GM23338 (cell line): ENCODE measurements around the gene C1QTNF8. TPM values are rescaled to one million over a fixed set of nuclear protein-coding genes. Genes with fewer than 3 reads are reported as not detected.

Experiments used
- ATAC-seq: fragments of 200-7000 bp; cut with Tn5 transposase; 3 replicates; pipeline ENCODE4 v1.9.1; 2020
- DNase-seq: peaks from one replicate; pipeline ENCODE4 v3.0.0-alpha.2; 2015; ENCODE audit warnings: low spot score
- H2AFZ ChIP-seq: fragments of 200-600 bp; sonication (generic); 2 replicates; pipeline ENCODE4 v1.8.0; 2016; ENCODE audit warnings: antibody characterized with exemption, mild to moderate bottlenecking, moderate library complexity
- H3F3A ChIP-seq: fragments of 200-600 bp; sonication (generic); replicated peaks from 2 replicates; pipeline ENCODE4 v1.8.0; 2017; ENCODE audit warnings: antibody characterized with exemption, mixed run types, low read depth
- H3K27ac ChIP-seq: fragments of 200-600 bp; sonication (generic); 2 replicates; pipeline ENCODE4 v1.6.1; 2016; ENCODE audit warnings: low read depth
- H3K27me3 ChIP-seq: fragments of 200-600 bp; sonication (generic); 2 replicates; pipeline ENCODE4 v1.8.0; 2016; ENCODE audit warnings: mild to moderate bottlenecking, mixed run types, moderate library complexity; ENCODE audit not compliant: insufficient read depth
- H3K36me3 ChIP-seq: fragments of 200-600 bp; sonication (generic); 2 replicates; pipeline ENCODE4 v1.8.0; 2016; ENCODE audit warnings: mild to moderate bottlenecking; ENCODE audit not compliant: insufficient read depth
- H3K4me1 ChIP-seq: fragments of 200-600 bp; sonication (generic); 2 replicates; pipeline ENCODE4 v1.8.0; 2016; ENCODE audit warnings: mild to moderate bottlenecking, moderate library complexity; ENCODE audit not compliant: insufficient read depth
- H3K4me2 ChIP-seq: fragments of 200-600 bp; sonication (generic); 2 replicates; pipeline ENCODE4 v1.7.1; 2017; ENCODE audit warnings: mixed run types
- H3K4me3 ChIP-seq: fragments of 200-600 bp; sonication (generic); 2 replicates; pipeline ENCODE4 v1.6.1; 2016; ENCODE audit warnings: mixed run types
- H3K79me2 ChIP-seq: fragments of 200-600 bp; sonication (generic); replicated peaks from 2 replicates; pipeline ENCODE4 v1.8.0; 2017; ENCODE audit warnings: mild to moderate bottlenecking; ENCODE audit not compliant: insufficient read depth
- H3K9me2 ChIP-seq: fragments of 200-600 bp; sonication (generic); 2 replicates; pipeline ENCODE4 v1.8.0; 2017; ENCODE audit not compliant: insufficient read depth
- H4K20me1 ChIP-seq: fragments of 200-600 bp; sonication (generic); replicated peaks from 2 replicates; pipeline ENCODE4 v1.8.0; 2017; ENCODE audit warnings: mild to moderate bottlenecking; ENCODE audit not compliant: insufficient read depth
- H3K27ac Mint-ChIP-seq: 2 replicates; pipeline ENCODE4 v1.8.0; 2020; ENCODE audit warnings: inconsistent platforms, mild to moderate bottlenecking, moderate library complexity, mixed read lengths
- H3K27me3 Mint-ChIP-seq: 3 replicates; pipeline ENCODE4 v1.8.0; 2022; ENCODE audit warnings: low read depth, mild to moderate bottlenecking, moderate library complexity, mixed read lengths, inconsistent platforms; ENCODE audit not compliant: insufficient read depth, poor library complexity
- H3K36me3 Mint-ChIP-seq: 3 replicates; pipeline ENCODE4 v1.8.0; 2021; ENCODE audit warnings: low read depth, mild to moderate bottlenecking, inconsistent platforms, moderate library complexity, mixed read lengths
- H3K4me1 Mint-ChIP-seq: 3 replicates; pipeline ENCODE4 v1.8.0; 2020; ENCODE audit warnings: mild to moderate bottlenecking, inconsistent platforms, mixed read lengths
- H3K4me3 Mint-ChIP-seq: 3 replicates; pipeline ENCODE4 v1.8.0; 2021; ENCODE audit warnings: moderate library complexity, mild to moderate bottlenecking, inconsistent platforms, mixed read lengths
- H3K9me3 Mint-ChIP-seq: 3 replicates; pipeline ENCODE4 v1.8.0; 2020; ENCODE audit warnings: moderate library complexity, mild to moderate bottlenecking, inconsistent platforms, mixed read lengths
- CREB1 ChIP-seq: fragments of 250-450 bp; sonication (Bioruptor Pico); IDR thresholded peaks from 2 replicates; pipeline ENCODE4 v1.5.0; 2020; ENCODE audit warnings: low read depth, mild to moderate bottlenecking, moderate library complexity
- EZH2 ChIP-seq: fragments of 200-600 bp; sonication (generic); IDR thresholded peaks from one replicate; pipeline ENCODE4 v1.8.0; 2017; ENCODE audit warnings: antibody characterized with exemption, mild to moderate bottlenecking, low read depth; ENCODE audit not compliant: unreplicated experiment
- EZH2phosphoT487 ChIP-seq: fragments of 200-600 bp; sonication (generic); IDR thresholded peaks from one replicate; pipeline ENCODE4 v1.8.1; 2018; ENCODE audit warnings: antibody characterized with exemption; ENCODE audit not compliant: unreplicated experiment
- JUNB ChIP-seq: IDR thresholded peaks from one replicate; pipeline ENCODE4 v1.6.1; 2016; ENCODE audit warnings: antibody characterized with exemption; ENCODE audit not compliant: unreplicated experiment
- NANOG ChIP-seq: IDR thresholded peaks from 2 replicates; pipeline ENCODE4 v1.6.1; 2016; ENCODE audit warnings: antibody characterized with exemption, borderline replicate concordance
- STAT1 ChIP-seq: IDR thresholded peaks from one replicate; pipeline ENCODE4 v1.6.1; 2016; ENCODE audit warnings: antibody characterized with exemption; ENCODE audit not compliant: unreplicated experiment
- ZNF114 ChIP-seq: fragments of 250-450 bp; sonication (Bioruptor Pico); IDR thresholded peaks from 2 replicates; pipeline ENCODE4 v1.5.0; 2020; ENCODE audit warnings: mild to moderate bottlenecking, moderate library complexity
- ZNF331 ChIP-seq: fragments of 250-450 bp; sonication (Bioruptor Pico); IDR thresholded peaks from 2 replicates; pipeline ENCODE4 v1.5.0; 2020; ENCODE audit warnings: low read depth, mild to moderate bottlenecking, moderate library complexity
- polyA plus RNA-seq: library from polyadenylated mRNA; unstranded; fragments of >200 nt; fragmentation: Nextera tagmentation; extraction: Ambion mirVana; gene quantifications from 2 replicates; pipeline ENCODE4 v1.2.1, GENCODE V29; 2016
- total RNA-seq: library from RNA; depleted of rRNA; stranded (reverse); fragments of >200 nt; shearing (Covaris generic); gene quantifications from 2 replicates; pipeline ENCODE4 v1.2.3, GENCODE V29; 2014
- TF ChIP-seq, protein P1 (sequence below): fragments of 250-450 bp; sonication (Bioruptor Pico); IDR thresholded peaks from 2 replicates; pipeline ENCODE4 v1.5.0; 2020; ENCODE audit warnings: mild to moderate bottlenecking, moderate library complexity
- TF ChIP-seq, protein P2 (sequence below): IDR thresholded peaks from 2 replicates; pipeline ENCODE4 v1.6.1; 2016; ENCODE audit warnings: antibody characterized with exemption

Gene C1QTNF8
- total and polyA plus RNA-seq, 2 experiments from 2014 or later = not detected

GRCh38 chr16:1125471-1125870, 29.4 kb upstream of the C1QTNF8 start (continued):
- TF ChIP-seq, protein P1, sequence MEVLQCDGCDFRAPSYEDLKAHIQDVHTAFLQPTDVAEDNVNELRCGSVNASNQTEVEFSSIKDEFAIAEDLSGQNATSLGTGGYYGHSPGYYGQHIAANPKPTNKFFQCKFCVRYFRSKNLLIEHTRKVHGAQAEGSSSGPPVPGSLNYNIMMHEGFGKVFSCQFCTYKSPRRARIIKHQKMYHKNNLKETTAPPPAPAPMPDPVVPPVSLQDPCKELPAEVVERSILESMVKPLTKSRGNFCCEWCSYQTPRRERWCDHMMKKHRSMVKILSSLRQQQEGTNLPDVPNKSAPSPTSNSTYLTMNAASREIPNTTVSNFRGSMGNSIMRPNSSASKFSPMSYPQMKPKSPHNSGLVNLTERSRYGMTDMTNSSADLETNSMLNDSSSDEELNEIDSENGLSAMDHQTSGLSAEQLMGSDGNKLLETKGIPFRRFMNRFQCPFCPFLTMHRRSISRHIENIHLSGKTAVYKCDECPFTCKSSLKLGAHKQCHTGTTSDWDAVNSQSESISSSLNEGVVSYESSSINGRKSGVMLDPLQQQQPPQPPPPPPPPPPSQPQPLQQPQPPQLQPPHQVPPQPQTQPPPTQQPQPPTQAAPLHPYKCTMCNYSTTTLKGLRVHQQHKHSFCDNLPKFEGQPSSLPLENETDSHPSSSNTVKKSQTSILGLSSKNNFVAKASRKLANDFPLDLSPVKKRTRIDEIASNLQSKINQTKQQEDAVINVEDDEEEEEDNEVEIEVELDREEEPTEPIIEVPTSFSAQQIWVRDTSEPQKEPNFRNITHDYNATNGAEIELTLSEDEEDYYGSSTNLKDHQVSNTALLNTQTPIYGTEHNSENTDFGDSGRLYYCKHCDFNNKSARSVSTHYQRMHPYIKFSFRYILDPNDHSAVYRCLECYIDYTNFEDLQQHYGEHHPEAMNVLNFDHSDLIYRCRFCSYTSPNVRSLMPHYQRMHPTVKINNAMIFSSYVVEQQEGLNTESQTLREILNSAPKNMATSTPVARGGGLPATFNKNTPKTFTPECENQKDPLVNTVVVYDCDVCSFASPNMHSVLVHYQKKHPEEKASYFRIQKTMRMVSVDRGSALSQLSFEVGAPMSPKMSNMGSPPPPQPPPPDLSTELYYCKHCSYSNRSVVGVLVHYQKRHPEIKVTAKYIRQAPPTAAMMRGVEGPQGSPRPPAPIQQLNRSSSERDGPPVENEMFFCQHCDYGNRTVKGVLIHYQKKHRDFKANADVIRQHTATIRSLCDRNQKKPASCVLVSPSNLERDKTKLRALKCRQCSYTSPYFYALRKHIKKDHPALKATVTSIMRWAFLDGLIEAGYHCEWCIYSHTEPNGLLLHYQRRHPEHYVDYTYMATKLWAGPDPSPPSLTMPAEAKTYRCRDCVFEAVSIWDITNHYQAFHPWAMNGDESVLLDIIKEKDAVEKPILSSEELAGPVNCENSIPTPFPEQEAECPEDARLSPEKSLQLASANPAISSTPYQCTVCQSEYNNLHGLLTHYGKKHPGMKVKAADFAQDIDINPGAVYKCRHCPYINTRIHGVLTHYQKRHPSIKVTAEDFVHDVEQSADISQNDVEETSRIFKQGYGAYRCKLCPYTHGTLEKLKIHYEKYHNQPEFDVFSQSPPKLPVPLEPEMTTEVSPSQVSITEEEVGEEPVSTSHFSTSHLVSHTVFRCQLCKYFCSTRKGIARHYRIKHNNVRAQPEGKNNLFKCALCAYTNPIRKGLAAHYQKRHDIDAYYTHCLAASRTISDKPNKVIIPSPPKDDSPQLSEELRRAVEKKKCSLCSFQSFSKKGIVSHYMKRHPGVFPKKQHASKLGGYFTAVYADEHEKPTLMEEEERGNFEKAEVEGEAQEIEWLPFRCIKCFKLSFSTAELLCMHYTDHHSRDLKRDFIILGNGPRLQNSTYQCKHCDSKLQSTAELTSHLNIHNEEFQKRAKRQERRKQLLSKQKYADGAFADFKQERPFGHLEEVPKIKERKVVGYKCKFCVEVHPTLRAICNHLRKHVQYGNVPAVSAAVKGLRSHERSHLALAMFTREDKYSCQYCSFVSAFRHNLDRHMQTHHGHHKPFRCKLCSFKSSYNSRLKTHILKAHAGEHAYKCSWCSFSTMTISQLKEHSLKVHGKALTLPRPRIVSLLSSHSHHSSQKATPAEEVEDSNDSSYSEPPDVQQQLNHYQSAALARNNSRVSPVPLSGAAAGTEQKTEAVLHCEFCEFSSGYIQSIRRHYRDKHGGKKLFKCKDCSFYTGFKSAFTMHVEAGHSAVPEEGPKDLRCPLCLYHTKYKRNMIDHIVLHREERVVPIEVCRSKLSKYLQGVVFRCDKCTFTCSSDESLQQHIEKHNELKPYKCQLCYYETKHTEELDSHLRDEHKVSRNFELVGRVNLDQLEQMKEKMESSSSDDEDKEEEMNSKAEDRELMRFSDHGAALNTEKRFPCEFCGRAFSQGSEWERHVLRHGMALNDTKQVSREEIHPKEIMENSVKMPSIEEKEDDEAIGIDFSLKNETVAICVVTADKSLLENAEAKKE (CRISPR knock-in tag) = no peak
- TF ChIP-seq CREB1 (CRISPR knock-in tag) (no peak), ZNF114 (CRISPR knock-in tag) (no peak), ZNF331 (CRISPR knock-in tag) (no peak)
- TF ChIP-seq, protein P2, sequence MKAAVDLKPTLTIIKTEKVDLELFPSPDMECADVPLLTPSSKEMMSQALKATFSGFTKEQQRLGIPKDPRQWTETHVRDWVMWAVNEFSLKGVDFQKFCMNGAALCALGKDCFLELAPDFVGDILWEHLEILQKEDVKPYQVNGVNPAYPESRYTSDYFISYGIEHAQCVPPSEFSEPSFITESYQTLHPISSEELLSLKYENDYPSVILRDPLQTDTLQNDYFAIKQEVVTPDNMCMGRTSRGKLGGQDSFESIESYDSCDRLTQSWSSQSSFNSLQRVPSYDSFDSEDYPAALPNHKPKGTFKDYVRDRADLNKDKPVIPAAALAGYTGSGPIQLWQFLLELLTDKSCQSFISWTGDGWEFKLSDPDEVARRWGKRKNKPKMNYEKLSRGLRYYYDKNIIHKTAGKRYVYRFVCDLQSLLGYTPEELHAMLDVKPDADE = no peak

- Mint-ChIP-seq H3K27ac (no peak overlapping the region), H3K4me3 (no peak overlapping the region), H3K4me1 (no peaks in the 10 kb centered on the region), H3K9me3 (no peaks in the 10 kb centered on the region), H3K27me3 (peaks cover 1% of the 10 kb centered on the region), H3K36me3 (no peaks in the 10 kb centered on the region)
- no peak for DNase-seq
- no peaks in the 10 kb centered on the region for H3K27me3 ChIP-seq
- no peaks in the 10 kb centered on the region for H3F3A ChIP-seq
- no peak for ATAC-seq
- H3K4me2 ChIP-seq = no peak overlapping the region
- no peak overlapping the region for H2AFZ ChIP-seq
- H3K4me1 ChIP-seq = no peaks in the 10 kb centered on the region
- no peaks in the 10 kb centered on the region for H4K20me1 ChIP-seq
- H3K4me3 ChIP-seq = no peak overlapping the region
- no peaks in the 10 kb centered on the region for H3K79me2 ChIP-seq
- no peaks in the 10 kb centered on the region for H3K9me2 ChIP-seq
- H3K27ac ChIP-seq = no peak overlapping the region
- H3K36me3 ChIP-seq = no peaks in the 10 kb centered on the region
- TF ChIP-seq STAT1 = no peak
- TF ChIP-seq NANOG = no peak
- no peak for TF ChIP-seq EZH2phosphoT487
- no peak for TF ChIP-seq EZH2
- TF ChIP-seq, protein P1 (CRISPR knock-in tag) = no peak
- no peak for TF ChIP-seq CREB1 (CRISPR knock-in tag)
- no peak for TF ChIP-seq JUNB
Observed at GRCh38 chr16:1124795-1125194, 28.8 kb upstream of the C1QTNF8 start.
